GM04503 (cell line): ENCODE results near the gene DNAH10.
A peak's percentile ranks its signal among the peaks of the same experiment; 100 is the strongest.
"Not testable (repeated sequence)": the region's sequence is repeated elsewhere in the genome, so short reads cannot be mapped to it uniquely, and the experiment has no call there.

Experiments
- DNase-seq: peaks from one replicate; pipeline ENCODE4 v3.0.0-alpha.2; 2012; ENCODE audit warnings: low read depth

DNAH10 gene

DNA sequence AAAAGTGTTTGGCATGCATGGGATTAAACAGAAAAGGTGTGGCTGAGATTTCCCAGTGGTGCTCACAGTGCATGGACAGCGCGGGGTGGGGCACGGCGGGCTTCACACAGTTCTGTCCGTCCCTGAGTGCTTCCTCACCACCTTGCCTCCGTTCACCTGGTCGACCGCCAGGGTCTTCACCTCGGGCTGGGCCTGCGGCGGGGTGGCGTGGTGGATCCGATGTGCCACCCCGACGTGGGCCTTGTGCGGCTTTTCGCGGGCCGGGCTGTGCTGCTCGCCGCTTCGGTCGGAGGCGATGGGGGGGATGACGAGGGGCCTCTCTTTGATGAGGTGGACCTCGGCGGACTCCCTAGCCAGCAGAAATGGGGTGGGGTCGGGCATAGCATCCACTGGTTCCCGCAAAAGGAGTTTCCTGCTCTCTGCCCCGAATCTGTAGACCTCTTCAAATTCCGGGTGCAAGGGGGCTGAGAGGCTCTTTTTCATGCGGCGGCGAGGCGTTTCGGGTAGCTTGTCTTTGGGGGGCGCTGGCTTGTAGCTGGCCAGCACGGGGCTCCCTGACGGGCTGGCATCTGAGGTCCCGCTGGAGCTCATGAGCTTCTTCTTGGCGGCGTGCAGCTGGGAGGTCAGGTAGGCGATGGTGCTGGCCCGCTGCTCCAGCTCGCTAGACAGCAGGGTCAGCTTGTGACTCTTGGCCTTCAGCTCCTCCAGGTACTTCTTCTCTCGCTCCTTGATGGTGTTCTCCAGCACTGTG, 175.0 kb downstream of the DNAH10 start:
- no peak for DNase-seq

DNA sequence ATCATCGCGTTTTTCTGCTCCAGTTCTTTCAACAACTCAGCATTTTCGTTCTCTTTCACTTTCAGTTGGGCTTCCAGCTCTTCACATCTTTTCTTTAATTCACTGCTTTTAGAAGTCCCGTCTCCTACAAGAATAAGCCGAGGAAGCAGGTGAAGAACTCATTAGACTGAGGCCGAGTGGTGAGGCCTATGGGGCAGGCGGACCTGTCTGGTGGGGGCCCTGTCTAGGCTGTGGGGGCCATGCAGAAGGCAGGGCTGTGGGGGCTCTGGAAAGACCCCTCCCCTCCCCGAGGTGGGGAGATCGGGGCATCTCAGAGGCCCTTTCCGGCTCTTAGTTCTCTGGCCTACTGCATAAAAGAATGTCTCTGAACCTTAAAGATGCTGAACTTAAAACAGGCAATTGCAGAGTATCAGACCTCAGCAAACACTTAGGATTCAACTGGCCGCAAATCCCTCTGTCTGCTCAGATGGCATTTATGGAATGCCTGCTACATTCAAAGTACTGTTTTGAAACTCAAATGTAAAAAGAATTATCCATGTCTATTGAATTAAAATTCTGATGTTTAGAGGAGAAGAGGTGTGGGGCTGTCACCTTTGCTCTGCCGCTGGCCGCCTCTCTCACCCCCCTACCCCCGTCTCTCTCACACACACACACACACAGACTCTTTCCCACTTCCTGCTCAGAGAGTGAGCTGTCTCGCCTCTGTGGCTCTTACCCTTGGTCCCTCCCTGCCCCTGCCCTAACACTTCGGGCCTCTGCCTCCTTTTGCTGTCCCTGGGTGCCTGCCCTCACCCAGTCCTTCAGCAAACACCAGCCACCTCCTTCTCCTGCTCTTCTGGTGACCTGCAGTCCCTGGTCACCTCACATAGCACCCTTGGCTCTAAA, 175.8 kb downstream of the DNAH10 start:
- no peak for DNase-seq

DNA sequence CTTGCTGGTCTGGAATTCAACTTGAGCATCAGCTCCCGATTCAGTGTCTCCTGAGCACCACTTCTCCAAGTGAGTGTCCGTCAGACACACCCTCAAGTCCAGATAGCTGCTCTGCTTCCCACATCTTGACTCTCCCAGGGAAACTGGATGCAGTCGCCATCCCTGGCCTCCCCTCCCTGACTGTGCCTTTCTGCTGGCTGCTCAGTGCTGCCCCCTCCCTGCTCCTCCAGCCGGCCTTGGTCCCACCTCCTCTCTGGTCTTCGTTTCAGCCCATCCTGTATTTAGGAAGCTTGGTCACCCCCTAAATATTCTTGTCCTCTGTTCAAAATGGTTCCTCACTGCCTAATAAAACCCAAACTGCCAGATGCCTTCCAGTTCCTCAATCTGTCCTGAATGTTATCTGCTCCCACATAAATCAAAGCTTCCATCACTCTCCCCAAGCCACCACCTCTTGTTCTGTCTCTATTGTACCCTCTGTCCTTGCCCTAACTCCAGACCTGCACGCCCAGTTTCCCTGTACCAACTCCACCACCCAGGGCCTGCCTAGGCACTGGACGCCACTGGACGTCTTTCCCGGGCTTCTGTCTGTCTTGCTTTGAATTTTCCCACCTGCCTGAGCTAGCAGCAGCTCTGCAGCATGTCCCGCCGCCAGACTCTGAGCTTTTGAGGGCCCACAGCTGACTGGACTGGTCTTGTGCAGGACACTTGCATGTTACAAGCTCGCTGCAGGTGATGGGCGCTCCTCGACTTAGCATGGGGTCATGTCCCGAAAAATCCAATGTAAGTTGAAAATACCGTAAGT, 176.8 kb downstream of the DNAH10 start:
- no peak for DNase-seq

DNA sequence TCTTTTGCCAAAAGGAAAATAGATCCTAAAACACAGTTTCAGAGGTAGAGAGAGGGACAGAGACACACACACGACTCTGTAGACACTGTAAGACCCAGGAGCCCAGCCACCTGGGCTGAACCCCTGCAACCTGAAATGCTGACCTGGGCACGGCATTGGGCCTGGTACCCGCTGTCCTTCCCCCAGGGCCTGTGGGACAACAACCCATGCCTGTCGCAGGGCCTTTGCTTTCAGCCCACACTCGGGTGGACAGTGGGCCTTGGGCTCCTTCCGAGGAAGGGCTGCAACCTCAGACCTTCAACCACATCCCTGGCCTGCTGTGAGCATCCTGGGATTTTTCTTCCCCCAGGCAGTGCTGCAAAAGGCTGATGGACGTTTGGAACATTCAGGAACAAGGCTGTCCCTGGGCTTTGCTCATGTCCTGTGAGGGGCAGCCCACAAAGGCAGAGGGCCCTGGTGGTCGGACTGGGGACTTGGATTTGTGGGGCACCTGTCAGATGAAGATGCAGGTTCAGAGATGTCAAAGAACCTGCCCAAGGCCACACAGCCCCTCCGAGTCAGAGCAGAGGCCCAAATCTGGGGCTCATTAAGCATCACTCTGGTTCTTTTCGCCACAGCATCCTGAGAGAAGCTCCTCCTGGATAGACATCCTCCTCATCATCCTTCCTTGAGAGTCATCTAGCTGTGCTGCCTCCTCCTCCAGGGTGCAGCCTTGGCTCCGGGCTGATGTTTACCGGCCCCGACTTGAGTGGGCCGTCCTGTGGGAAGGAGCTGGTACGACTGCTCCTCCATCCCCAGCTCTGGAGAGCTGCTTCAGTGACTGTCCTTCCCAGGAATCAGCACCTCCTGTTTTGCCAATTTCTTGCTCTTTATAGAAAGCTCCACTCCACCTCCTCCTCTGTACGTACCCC, 177.9 kb downstream of the DNAH10 start:
- DNase-seq = no peak

DNA sequence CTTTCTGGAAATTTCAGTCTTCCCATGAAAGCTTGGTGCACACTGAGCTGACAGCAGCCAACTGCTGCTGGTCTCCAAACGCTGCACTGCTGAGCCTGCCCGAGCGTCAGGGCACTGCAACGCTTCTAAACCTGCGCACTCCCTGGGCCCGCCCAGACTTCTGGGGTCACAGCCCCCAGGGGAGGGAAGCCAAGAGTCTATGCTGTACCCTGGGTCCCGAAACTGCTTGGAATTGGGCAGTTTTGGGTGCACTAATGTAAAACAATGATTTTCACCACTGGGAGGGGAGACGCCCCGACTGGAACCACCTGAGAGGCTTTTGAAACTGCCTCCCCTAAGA, 178.5 kb downstream of the DNAH10 start:
- no peak for DNase-seq

DNA sequence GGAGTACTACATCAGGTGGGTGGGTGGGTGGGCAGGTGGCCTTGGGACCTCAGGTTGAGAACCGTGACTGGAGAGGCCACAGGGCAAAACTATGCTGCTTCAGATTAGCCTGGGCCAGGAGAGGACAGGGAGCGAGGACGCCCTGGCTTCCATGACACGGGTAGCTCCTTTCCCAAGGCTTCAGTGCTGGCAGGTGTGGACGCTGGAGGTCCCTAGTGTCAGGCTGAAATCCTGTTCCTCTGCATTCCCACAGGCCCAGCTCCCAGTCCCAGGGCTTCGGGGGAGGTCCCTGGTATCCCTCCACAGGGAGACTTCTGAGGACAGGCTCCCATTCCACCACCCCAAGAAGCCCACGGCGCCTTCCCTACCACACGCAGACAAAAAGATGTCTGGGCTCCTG, 178.9 kb downstream of the DNAH10 start:
- DNase-seq = no peak

DNA sequence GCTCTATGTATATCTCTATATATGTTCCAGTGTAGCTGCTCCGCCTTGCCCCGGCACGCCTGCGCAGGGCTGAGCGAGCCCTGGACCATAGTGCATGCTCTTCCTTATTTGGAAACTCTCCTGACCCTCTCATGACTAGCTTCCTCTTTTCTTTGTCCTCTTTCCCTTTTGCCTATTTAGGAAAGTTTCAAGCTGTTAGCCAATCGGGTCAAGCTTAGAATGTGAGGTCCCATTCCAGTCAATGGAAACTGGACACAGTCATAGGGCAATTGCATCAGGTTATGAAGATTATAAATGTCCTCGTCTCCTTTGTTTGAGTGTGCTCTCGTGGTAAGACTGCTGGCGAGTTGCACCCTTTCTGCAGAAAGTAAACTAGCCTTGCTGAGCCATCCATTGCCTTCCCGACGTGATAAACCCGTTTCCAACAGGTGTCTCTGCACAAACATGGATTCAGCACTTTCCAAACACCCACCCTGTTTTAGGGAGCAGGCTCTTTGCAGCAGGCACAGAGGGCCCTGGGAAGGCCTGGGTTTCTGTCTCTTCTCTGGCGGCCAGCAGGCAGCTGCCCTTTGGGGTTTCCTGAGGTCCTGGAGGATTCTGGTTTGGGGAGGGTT, 179.6 kb downstream of the DNAH10 start:
- DNase-seq = no peak

DNA sequence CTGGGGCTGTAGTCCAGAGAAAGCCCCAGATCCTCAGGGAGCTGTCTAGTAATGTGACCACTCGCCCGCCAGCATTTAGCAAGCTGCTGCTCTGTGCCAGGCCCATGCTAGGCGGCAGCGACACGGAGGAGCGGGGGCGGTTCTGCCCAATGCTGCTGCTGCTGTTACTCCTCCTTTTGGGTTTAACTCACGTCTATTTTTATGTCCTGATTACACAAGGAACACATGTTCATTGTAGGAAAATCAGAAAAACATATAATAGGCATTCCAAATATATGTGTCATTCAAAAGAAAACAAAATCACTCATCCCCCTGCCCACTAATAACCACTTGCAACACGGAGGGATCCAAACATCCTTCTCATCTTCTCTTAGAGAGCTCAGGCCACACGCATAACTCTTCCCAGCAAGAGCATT, 180.1 kb downstream of the DNAH10 start:
- peak; percentile 90 for DNase-seq

DNA sequence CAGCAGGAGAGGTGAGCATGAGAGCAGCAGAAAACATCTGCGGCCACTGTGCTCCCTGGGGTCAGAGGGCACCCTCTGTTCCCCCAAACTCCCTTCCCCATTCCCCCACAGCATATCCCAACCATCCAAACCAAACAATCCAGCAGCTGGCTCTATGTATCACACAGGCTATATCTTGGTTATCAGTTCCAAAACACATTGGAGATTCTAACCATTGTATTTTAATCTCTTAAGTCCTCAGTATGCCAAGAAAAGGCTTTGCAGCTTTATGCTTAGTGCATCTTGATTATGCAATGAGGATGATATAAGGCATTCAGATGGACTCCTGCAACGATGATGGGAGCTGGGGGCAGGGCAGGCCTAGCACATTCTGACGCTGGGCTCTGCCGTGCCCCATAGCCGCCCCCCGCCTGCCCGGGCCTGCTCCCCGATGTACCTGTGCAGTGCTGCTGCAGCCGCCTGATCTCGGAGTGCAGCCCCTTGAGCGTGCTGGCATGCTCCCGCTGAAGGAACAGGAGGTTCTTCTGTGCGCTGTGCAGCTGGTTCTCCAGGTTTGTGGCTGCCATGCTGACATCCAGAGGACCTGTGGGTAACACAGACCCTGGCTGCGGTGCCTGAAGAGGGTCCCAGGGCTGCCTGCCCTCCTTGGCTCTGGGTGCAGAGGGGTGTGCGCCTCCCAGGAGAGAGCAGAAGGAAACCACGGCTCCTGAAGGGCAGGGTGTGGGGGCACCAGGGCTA, 181.0 kb downstream of the DNAH10 start:
- no peak for DNase-seq

DNA sequence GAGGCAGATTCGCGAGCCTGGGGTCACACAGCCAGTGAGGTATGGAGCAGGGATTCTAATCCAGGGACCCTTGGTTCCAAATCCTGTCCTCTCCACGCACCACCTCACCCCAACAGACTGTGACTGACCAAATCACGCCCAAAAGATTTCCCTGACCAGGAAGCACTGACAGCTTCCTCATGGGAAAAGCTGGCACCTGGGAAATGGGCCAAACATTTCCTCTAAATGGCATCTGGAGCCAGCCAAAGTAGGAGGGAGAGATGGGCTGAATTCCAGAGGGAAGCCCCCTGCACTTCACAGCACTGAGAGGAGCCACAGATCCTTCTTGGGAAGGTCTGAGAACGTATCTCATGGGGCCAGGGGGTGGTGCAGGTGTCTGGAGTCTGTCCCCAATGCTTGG, 181.7 kb downstream of the DNAH10 start:
- no peak for DNase-seq

DNA sequence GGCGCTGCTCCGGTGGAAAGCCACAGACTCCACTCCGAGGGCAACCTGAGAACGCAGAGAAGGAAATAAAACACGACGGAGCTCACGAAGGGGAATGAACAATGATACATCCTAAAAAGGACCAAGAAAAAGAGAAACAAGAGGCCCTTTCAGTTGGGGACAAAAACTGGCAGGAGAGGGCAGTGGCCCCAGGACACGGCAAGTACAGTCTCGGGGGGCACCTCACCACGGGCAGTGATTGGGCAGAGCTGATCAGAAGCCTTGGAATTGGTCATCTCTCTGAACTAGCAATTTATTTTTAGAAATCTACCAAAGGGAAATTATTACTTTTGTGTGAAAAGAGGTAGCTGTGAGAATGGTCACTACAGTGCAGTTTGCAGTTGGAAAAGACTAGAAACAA, 182.6 kb downstream of the DNAH10 start:
- DNase-seq = no peak

DNA sequence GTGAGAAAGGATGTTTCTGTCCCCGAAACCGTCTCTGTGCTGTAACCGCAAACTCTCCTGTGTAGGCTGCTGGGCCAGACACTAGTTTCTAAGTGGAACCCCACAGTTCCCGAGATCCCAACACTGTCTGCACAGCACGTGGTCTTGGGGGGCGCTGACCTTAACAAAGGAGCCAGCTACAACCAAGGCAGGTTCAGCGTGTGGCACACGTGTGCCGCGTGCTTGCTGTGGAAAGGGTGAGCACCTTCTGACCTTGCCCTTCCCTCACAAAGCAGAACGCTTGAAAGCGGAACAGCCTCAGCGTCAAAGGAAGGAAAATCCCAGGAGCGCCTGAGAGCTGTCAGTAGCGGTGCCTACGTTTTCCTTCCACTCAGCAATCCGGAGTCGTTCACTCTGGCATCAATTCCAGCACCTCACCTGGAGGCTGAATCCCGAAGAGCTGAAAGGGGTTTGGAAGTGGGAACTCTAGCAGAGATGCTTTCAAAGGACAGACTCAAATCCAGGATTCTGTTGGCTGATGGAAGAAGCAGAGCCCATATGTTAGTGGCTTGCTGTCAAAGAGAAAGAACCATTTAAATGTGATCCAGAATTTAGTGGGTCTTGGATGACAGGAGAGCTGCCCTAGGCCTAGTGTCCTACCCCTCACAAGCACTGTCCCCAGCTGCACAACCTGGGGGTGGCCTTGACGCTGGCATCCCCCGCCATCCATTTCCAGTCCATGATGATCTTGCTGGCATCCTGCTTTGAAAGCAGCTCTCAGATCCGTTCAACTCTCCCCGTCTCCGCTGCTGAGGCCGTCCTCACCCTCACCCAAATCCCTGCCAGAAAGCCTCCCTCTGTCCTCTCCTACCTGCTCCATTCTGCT, 183.4 kb downstream of the DNAH10 start:
- no peak for DNase-seq

DNA sequence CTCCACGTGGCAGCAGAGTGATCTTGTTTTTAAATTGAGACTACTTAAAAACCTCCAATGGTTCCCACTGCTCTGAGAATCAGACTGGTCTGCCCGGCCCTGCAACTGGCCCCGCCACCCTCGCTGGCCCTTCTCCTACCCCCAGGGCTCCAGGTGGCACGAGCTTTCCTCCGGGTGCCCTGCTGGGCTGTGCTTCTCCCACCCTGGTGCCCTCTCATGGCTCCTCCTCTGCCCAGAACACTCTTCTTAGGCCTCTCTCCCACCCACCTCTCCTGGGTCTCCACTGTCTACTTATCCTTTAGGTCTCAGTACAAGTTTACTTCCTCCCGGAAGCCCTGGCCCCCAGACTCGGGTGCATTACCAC, 184.0 kb downstream of the DNAH10 start:
- no peak for DNase-seq

DNA sequence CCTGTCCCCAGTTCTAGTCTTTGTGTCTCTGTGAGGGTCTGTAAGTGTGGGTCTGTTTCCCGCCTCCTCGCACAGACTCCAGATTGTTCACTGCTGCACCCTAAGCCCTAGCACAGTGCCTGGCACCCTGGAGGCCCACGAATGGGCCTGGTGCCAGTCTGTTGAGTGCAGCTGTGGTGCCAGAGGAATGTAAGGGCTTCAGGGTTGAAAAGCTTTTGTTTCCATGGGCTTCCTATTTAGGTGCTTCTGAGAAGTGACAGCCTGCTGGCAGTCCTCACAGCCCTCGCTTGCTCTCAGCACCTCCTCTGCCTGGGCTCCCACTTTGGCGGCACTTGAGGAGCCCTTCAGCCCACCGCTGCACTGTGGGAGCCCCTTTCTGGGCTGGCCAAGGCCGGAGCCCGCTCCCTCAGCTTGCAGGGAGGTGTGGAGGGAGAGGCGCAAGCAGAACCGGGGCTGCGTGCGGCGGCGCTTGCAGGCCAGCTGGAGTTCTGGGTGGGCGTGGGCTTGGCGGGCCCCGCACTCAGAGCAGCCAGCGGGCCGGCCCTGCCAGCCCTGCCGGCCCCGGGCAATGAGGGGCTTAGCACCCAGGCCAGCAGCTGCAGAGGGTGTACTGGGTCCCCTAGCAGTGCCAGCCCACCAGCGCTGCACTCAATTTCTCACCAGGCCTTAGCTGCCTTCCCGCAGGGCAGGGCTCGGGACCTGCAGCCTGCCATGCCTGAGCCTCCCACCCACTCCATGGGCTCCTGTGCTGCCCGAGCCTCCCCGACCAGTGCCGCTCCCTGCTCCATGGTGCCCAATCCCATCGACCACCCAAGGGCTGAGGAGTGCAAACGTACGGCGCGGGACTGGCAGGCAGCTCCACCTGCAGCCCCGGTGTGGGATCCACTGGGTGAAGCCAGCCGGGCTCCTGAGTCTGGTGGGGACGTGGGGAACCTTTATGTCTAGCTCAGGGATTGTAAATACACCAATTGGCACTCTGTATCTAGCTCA, 184.7 kb downstream of the DNAH10 start:
- not testable (repeated sequence) for DNase-seq

DNA sequence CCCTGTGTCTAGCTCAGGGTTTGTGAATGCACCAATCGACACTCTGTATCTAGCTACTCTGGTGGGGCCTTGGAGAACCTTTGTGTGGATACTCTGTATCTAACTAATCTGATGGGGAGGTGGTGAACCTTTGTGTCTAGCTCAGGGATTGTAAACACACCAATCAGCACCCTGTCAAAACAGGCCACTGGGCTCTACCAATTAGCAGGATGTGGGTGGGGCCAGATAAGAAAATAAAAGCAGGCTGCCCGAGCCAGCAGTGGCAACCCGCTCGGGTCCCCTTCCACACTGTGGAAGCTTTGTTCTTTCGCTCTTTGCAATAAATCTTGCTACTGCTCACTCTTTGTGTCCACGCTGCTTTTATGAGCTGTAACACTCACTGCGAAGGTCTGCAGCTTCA, 185.4 kb downstream of the DNAH10 start:
- not testable (repeated sequence) for DNase-seq

DNA sequence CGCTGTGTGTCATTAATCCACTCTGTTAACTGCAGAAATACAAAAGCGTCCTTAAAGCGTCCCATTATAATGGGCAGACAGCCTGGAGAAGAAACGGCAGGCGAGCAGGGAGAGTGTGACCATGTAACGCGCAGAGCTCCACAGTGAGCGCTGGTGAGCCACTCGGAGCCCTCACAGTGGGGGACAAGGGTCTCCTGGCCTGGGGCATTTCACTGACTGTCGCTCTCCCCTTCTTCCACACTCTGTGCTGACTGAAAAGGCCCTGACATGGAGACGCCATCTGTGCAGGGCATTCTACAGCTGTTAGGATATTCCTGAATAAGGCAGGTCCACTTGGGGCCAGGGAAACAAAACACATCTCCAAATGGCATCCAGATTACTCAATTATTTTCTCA, 186.3 kb downstream of the DNAH10 start:
- no peak for DNase-seq

DNA sequence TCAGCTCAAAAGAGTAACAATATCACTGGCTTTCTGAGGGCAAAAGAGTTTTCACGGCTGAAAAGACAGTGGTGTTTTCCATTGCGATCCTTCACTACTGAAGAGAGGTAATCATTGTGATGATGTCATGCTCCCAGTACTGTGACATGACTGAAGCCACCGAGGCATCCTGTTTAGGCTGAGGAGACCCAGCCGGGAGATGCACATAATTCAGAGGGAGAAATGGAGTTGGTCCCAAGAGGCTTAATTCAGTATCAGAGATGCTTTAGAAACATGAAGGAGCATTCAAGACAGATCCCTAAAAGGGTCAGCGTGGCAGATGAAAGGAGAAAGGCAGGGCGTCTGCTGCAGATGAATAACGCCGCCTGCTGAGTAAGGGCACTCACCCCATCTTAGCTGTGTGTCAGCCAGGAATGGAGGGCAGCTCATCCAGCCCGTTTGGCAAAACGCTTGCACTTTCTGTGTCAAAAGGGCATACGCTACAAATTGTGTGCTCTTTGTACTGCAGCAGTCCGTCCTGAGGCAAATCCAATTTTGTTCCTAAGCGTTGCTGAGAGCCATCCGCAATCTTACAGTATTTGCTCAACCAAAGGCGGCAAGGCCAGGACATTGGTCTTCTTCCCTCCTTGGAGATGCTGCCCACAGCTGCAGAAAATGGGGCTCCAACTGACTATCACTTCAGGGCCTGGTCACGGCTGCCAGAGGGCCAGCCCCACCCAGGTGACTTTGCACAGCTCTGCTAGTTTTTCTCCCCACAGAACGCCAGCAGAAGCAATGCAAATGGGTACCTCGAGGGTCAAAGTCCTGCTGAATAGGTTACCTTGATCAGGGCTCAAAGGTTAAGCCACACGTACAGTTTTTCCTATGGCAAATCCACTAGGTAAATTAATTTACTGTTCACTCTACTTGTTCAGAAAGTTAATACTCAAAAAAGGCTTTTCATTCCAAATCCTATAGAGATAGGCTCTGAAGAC, 187.0 kb downstream of the DNAH10 start:
- DNase-seq = no peak
